Stimulated activated CD4-positive, alpha-beta T cell treated with anti-CD3 and anti-CD28 coated beads, Interleukin-15, amount 100 ng/mL, for 24 hours (primary cell): Measurements from ENCODE around the gene PLCZ1.
"Not testable (repeated sequence)": the region's sequence is repeated elsewhere in the genome, so short reads cannot be mapped to it uniquely, and the experiment has no call there.

Source experiments
- DNase-seq: peaks from one replicate; pipeline ENCODE4 v3.0.0-alpha.2; 2020

PLCZ1 gene

DNA sequence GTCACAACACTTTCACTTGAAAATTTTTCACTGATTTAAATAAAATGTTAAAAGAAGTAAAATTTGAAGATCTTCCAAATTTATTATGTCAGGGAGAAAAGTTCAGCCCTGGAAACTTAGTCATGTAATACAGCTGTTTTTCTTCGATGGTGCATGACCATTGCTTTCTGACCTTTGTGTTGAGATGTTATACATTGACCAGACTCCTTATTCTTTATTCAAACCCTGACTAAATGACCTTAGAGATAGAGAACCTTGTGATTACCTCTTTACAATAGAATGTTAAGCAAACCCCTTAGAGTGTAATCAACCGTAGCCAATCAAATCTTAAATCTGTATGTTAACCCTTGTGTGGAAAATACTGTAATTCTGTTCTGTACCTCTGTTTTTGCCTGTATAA, 34.5 kb downstream of the PLCZ1 start:
- no peak for DNase-seq

DNA sequence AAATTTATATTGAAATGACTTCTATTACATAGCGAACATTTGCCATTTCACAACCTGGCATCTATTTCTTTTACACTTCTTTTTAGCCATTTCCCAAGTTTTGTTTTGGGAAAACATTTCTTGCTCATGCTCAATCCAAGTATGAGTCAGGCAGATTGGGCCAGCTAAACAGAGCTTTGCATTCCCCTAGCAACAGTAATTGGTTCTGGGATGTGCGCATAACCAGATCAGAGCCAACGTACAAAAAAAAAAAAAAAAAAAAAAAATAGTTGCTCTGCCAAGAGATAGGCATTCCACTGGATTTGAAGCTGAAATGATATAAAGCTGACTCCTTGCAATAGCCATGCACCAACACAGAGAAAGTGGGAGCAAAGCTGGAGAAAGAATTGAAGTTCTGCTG, 37.5 kb downstream of the PLCZ1 start:
- no peak for DNase-seq

DNA sequence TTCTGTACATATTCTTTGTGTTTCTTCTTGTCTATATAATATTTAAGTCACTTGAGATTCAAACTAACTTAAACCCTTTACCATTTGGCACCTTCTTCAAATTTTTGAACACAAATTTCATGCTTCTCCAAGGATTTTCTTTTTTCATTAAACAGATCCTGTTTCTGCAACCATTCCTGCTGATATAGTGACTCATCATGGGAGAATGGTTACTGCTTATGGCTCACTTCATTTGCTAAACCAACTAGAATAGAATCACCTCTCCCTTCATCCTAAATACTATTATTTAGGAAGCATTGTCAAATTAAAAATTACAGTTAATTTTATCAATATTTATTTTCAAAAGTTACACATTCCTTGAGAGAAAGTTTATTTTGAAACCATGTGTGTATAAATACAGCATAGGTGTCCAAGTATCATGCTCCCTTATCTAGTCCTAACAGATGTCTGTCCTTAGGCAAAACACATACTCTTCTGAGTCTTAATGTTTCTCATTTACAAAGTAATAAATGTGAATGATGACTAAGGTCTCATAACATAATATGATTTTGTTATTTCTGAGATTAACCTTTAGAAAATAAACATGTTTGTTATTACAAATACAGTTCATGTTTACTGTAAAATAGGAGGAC, 40.7 kb downstream of the PLCZ1 start:
- no peak for DNase-seq

DNA sequence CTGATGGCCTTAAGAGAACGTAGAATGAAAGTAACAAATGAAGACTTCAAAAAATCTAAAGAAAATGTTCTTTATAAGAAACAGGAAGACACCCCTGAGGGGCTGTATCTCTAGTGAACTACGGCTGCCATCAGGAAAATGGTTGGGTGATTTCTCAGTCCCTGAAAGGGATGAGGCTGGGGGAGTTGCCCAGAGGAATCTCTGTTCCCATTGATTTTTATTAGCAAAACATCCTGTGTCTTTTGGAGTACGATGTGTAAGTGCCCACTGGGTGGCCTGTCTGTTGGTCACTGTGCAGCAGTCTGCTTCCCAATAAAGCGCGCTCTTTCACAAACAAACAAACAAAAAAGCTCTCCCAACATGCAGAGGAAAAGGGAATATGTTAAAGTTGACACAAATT, 43.8 kb downstream of the PLCZ1 start:
- DNase-seq: not testable (repeated sequence)

DNA sequence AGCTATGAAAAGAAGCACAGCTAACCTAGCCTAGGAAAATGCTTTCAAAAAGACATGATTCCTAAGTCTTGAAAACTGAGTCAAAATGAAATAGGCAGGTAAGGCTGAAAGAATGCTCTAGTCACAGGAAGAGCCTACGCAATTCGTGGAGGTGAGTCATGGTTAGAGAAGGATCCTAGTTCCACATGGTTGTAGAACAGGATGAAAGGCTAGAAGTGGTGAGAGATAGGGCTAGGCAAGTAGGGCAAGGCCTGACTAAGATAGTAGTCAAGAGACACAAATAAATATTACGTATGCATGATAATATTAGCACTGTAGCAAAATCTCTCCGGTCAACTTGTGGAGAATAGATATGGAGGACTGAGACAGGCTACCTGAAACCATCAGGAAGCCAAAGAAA, 47.2 kb downstream of the PLCZ1 start:
- no peak for DNase-seq

DNA sequence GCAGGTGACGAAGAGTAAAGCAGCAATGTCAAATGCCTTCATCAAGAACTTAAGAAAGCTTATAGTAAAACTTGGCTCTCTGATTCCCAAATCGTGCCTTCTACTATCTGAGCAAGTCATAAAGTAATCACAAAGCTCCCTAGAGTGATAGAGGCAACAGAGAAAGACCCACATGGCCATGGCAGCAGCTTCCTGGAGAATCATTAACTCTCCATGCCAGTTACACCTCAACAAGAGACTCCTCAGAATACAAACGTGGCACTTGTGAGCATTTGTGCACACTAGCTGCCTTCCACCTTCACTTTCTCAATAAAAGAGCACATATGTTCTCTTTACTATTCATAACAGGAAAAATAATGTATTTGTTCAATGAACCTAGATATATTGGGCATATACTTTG, 48.0 kb downstream of the PLCZ1 start:
- DNase-seq: no peak

DNA sequence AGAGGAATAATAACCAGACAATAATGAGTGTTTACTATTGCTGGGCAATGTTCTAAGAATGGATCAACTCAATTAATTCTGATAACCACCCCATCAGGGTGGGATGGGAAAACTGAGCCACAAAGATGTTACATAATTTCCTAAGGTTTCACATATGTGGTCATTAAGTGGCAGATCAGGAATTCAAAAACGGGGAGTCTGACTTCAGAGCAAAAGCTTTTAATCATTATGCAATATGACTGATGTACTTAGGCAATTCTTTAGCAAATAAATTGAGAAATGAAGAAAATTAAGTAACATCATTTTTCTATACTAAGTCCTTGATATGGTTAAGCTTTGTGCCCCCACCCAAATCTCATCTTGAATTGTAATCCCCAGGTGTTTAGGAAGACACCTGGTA, 53.4 kb downstream of the PLCZ1 start:
- no peak for DNase-seq

DNA sequence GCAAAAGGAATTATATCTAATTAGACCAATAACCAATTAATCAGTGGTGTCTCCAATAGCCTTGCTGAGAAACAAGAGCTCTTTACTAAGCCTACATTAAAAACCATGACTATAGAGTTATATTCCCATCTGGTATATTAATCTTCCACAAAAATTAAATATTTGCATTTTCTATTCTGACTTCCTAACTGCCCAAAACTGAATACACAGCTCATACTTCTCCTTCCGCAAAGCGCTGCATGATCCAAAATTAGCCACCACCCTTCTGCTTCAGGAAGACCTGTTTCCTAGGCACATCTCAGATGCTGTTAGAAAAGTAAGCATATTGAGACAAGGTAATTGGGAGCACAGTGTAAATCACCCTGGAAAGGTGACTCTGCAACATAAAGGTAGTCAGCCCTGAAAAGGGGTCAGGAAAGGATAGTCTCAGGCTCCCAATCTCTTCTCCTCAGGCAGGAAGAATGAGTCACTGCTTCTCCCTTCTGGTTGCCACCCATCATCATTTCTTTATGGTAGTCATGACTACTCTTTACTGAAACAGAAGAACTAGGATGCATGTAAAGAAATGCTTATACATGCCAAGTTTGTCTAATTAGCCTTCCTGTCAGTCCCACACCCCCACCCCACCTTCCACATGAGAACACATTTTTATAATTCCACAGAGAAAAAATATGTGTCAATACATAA, 54.3 kb downstream of the PLCZ1 start:
- DNase-seq: no peak

DNA sequence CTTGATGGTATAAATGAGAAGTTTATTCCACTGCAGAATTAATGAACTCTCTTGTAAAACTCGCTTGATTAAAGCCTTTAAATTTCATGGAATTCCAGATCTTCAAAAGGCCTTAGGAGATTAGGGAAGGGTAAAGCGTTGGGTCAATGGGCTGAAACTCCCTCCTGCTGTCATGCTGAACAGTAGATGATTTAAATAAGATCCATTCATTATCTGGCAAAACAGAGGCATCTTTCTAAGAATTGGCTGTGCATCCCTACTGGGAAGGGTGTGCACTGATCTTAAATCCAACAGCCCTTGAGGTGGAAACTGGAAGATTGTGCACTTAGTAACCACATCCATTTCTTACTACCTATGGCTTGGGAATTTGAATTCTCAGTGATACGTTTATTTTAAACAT, 56.0 kb downstream of the PLCZ1 start:
- no peak for DNase-seq

DNA sequence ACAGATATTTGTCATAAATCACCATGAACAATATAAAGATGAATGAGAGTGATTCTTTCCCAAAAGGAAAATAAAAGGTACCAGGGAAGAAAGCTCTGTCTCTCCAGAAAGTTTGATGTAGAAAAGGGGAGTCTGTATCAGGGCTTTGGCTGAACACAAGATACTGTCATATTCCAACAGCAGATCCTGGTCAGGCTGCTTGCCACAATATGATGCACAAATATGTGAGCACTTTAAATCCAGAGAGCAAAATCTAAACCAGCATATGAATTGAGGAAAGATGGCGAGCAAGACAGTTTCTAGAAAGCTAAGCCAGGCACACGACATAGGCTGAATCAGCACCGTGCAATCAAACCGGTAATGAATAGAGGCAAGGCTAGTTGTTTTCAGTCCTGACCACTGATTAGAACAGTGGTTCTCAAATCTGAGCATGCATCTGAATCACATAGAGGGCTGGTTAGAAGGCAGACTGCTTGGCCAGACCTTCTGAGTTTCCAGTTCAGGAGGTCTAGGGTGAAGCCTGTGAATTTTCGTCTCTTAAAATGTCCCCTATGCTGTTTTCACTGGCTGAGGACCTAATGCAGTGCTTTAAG, 60.7 kb downstream of the PLCZ1 start:
- no peak for DNase-seq

DNA sequence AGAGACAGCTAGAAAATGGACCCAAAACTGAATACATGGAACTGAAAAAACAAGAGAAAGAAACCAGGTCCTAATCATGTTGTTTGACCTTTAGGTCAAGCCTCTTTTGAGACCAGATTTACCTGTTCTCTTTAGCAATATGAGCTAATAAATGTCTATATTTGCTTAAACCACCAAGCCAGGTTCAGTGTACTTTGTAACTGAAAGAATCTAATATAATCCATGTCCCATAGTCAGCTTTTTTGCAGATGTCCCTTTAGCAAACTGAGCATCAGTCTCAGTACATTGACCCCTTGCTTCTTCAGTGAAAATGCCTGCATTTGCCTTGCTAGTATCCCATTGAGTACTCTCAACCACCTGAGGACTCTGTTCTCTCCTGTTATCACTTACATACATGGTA, 61.7 kb downstream of the PLCZ1 start:
- DNase-seq: no peak

DNA sequence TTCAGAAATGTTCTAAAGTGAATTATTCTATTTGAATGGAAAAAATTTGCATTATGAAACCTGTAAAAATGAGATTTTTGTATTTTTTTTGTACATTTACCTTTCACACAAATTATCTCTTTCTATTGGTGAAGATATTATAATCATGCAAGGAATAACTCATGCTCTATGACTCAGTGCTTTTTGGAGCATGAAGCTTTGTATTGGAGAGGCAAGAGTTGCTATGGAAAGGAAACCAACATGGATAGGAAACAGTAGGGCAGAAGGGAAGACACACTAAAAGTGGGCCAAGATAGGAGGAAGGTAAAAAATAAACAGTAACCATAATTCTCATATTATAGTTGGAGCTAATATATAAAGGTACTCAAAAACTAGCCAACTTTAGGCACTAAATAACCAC, 79.0 kb downstream of the PLCZ1 start:
- DNase-seq: no peak

DNA sequence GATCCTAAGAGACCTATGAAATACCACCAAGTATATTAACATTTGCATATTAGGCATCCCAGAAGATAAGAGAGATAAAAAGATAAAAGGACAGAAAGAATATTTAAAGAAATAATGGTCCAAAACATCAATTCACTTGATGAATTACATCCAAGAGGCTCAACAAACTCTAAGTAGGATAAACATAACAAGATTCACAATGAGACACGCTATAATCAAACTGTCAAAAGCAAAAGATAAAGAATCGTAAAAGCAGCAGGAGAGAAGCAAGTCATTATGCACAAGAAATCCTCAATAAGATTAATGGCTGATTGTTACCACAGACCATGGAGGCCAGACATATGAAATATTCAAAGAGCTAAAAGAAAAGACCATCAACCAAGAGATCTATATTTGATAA, 79.6 kb downstream of the PLCZ1 start:
- DNase-seq: no peak

DNA sequence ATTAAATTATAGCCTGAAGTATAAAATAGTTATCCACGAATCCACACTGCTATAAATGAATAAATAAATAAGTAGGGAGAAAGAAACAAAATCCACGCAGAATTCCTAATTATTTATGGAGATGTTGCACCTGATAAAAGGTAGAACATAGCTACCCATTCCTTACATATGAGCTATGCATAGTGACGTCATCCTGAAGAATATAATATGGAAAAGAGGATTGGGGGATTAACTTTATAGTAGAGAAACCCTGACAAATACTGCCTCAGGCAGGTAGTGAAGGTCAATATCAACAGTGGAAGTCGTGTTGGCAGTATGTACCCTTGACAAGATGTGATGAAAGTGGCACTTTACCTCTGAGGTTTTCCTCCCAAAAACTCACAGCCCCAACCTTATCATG, 82.5 kb downstream of the PLCZ1 start:
- DNase-seq: no peak

DNA sequence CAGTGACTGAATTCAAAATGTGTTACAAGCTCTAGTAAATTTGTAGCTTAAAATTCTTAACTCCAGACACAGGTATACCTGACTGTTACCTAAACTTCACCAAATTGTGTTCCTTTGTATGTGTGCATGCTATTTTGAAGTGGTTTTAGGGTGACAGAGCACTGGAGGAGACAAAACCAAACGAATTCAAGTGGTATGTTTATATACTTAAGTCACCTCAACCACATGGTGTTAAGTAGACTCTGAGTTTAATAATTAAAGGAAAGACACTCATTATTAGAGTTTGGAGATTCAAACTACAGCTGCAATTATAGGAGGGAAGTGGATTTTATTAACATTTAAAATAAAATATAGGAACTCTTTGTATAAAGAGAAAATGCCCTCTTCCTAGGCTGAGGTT, 84.3 kb downstream of the PLCZ1 start:
- no peak for DNase-seq

DNA sequence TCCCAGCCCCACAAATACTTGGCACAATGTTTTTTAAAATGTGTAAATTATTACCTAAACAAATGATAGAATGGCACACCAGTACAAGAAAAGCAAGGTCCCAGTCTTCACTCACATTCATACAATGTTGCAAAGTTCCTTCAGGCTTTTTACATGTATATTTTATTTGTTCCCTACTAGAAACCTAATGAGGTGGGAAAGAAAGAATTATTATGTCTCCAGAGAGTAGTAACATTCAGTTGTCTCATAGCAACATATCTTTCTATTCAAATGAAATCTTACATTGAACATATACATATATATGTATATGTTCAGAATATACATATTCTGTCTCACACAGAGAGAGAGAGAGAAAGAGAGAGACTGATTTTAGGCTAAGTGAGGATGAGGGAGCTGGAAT, 85.2 kb downstream of the PLCZ1 start:
- no peak for DNase-seq

DNA sequence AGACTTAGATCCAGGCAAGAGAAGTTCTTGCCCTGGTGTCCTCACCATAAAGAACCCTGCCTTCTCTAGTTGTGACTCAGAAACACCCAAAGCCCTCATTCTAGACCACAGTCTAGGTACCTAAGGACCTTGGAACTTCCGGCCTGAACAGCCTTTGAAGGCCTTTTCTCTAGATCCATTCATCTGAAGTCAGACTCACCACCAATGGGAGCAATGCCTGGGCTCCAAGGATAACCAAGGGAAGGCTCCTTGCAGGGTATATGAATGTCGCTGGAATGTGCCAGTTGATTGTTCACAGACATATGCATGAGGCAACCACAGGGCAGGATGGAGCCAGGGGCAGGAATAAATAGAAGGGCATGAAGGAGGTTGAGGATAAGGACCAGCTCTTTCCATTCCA, 86.3 kb downstream of the PLCZ1 start:
- no peak for DNase-seq

DNA sequence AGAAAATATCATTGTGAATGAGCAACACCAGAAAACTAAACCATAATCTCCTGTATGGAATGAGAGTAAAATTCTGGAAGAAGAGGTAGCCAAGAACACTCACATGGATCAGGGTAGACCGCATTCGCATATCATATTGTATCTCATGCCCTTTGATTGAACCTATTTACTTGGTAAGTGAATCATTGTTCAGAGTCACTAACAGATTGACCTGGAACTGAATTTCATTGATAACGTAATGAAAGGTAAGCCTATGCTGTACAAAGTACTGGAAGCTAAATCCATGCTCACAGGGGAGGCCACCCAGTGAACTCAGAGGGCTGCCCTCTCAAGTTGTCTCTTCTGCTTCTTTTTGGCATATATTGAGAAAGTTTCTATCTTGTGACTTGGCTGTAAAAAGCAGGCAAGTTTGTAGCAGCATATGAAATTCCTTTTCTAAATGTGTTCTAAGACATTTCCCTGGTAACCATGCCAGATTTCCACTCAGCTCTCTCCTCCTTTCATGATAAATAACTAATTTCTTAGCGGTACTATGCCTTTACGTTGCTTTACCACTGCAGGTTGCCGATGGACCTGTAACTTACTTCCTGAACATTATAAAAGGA, 91.4 kb downstream of the PLCZ1 start:
- DNase-seq: no peak

DNA sequence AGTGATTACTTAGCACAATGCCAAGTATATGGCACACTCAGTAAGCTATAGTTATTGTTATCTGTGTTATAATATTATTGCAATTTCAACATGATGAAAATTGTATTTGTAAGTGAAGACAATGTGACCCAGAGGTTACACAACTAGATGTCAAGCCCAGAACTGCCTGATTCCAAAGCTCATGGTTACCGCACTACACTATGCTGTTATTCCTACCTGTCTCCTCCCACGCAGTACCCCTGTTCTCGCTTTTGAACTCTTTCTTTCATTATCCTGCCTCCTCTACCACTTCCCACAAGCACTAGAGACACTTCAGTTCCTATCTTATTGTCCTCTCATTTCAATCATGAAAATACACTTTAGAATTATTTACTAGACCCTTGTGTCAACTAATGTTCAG, 93.2 kb downstream of the PLCZ1 start:
- DNase-seq: no peak

DNA sequence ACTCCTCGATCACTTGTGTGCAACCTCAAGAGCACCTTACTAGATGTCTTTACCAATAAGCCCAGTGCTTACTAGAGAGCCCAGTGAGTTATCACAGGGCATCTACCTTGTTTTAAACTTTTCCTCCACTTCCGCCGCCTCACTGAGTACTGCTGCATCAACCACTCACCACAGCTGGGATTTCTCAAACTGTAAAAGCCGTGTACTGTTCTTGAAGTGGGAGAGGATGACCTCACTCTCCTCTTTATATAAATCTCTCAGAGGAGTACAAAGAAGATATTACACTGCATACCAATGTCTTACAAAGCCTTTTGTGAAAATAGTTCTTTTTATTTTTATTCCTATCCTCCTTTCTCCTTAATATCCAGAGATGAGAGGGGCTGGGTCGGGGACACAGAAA, 94.1 kb downstream of the PLCZ1 start:
- DNase-seq: no peak

DNA sequence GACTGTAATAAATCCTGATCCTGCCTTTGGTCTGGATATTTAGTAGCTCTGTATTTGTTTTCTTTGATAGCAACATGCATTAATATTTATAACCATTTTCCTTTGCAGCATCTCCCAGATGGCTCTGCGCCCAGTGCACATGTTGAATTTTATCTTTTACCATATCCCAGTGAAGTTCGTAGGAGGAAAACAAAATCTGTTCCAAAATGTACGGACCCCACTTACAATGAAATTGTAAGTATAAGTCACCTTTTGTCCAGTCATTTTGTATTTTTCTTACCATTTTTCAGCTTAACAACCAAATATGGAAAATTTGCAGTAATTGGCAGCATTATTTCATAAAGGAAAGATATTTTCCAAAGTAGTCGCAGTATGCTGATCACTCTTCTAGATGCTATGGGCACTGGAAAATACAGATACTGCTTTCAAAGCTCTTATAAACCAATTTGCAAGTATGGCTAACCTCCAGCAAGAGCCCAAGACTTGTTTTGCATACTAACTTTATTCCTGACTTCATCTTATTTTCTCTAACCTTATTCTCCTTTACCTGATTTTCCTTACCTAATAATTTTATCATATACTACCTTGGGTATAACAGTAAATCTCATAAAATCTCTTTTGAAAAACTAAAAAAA, 97.4 kb downstream of the PLCZ1 start:
- no peak for DNase-seq

DNA sequence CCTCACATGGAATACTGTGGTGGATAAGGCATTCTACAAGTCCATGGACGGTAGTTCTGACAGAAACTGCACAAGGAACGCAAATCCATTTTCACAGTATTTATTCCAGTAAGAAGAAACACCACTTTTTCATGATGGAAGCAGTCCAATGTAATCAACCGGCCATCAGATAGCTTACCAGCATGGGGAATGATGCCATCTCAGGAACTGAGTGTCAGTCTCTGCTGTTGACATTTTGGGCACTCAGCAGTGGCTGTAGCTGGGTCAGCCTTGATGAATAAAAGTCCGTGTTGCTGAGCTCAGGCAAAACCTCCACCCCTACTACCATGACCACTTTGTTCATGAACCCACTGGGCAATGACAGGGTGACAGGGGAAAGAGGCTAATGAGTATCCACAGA, 103.4 kb downstream of the PLCZ1 start:
- no peak for DNase-seq
